BLaER1 (cell line): ENCODE measurements around the gene TSACC.
"Not testable (repeated sequence)": the region's sequence is repeated elsewhere in the genome, so short reads cannot be mapped to it uniquely, and the experiment has no call there.

ENCODE experiments used
- H3K27ac ChIP-seq: shearing (Covaris generic); formaldehyde crosslinking; 2 replicates; pipeline ENCODE4 v1.8.1; 2022
- H3K27me3 ChIP-seq: shearing (Covaris generic); formaldehyde crosslinking; 2 replicates; pipeline ENCODE4 v1.8.1; 2022
- H3K36me3 ChIP-seq: shearing (Covaris generic); formaldehyde crosslinking; 2 replicates; pipeline ENCODE4 v1.8.1; 2022
- H3K4me1 ChIP-seq: shearing (Covaris generic); formaldehyde crosslinking; 2 replicates; pipeline ENCODE4 v1.8.1; 2022
- H3K4me2 ChIP-seq: shearing (Covaris generic); formaldehyde crosslinking; 2 replicates; pipeline ENCODE4 v1.8.1; 2022
- H3K4me3 ChIP-seq: shearing (Covaris generic); formaldehyde crosslinking; 2 replicates; pipeline ENCODE4 v1.8.1; 2022
- H3K9ac ChIP-seq: shearing (Covaris generic); formaldehyde crosslinking; 2 replicates; pipeline ENCODE4 v1.8.1; 2022
- H3K9me3 ChIP-seq: shearing (Covaris generic); formaldehyde crosslinking; 2 replicates; pipeline ENCODE4 v1.8.1; 2022
- H4K20me1 ChIP-seq: shearing (Covaris generic); formaldehyde crosslinking; 2 replicates; pipeline ENCODE4 v1.8.1; 2022
- Cebpa-rat ChIP-seq: shearing (Covaris generic); IDR thresholded peaks from 2 replicates; pipeline ENCODE4 v1.8.1; 2022

The TSACC gene

GRCh38 chr1:156344409-156344808 lies 6.1 kb downstream of the TSACC start:
- TF ChIP-seq Cebpa-rat, result no peak
- H3K4me2 ChIP-seq, result no peak overlapping the region

GRCh38 chr1:156346035-156346434 lies 7.7 kb downstream of the TSACC start:
- not testable (repeated sequence) for H3K9ac ChIP-seq, H3K36me3 ChIP-seq, H4K20me1 ChIP-seq, H3K4me3 ChIP-seq, H3K4me2 ChIP-seq, H3K27me3 ChIP-seq, H3K27ac ChIP-seq, H3K9me3 ChIP-seq, H3K4me1 ChIP-seq

More at GRCh38 chr1:156344409-156344808, 6.1 kb downstream of the TSACC start:
- Histone ChIP-seq H3K9me3 (no peaks in the 10 kb centered on the region), H4K20me1 (no peaks in the 10 kb centered on the region), H3K27ac (no peak overlapping the region), H3K27me3 (no peaks in the 10 kb centered on the region), H3K9ac (no peak overlapping the region), H3K36me3 (no peaks in the 10 kb centered on the region), H3K4me3 (no peak overlapping the region), H3K4me1 (no peaks in the 10 kb centered on the region)

GRCh38 chr1:156346636-156347035 lies 8.3 kb downstream of the TSACC start:
- Histone ChIP-seq H3K27me3 (no peaks in the 10 kb centered on the region), H3K27ac (no peak overlapping the region), H3K4me1 (no peaks in the 10 kb centered on the region), H3K4me2 (no peak overlapping the region), H3K9ac (no peak overlapping the region), H3K4me3 (no peak overlapping the region), H3K36me3 (no peaks in the 10 kb centered on the region), H3K9me3 (no peaks in the 10 kb centered on the region), H4K20me1 (no peaks in the 10 kb centered on the region)
- no peak for TF ChIP-seq Cebpa-rat

- no peak for TF ChIP-seq Cebpa-rat
- Histone ChIP-seq H3K4me2 (no peak overlapping the region), H3K36me3 (no peaks in the 10 kb centered on the region), H3K4me3 (no peak overlapping the region), H3K4me1 (no peaks in the 10 kb centered on the region), H3K9ac (no peak overlapping the region), H3K27ac (no peak overlapping the region), H3K27me3 (no peaks in the 10 kb centered on the region), H4K20me1 (no peaks in the 10 kb centered on the region), H3K9me3 (no peaks in the 10 kb centered on the region)
Measured at GRCh38 chr1:156347331-156347730, 9.0 kb downstream of the TSACC start.

GRCh38 chr1:156352481-156352880 lies 14.2 kb downstream of the TSACC start:
- H3K9ac ChIP-seq, H3K4me1 ChIP-seq, H3K9me3 ChIP-seq, H3K27ac ChIP-seq, H3K4me2 ChIP-seq, H3K4me3 ChIP-seq, H4K20me1 ChIP-seq, H3K36me3 ChIP-seq: not testable (repeated sequence)
- peaks cover 27% of the 10 kb centered on the region for H3K27me3 ChIP-seq

GRCh38 chr1:156356262-156356874 lies 18.0 kb downstream of the TSACC start:
- peaks cover 7% of the 10 kb centered on the region; the same call in 1 of the 2 replicates for H3K4me1 ChIP-seq
- no peaks in the 10 kb centered on the region for H3K9me3 ChIP-seq
- H3K27ac ChIP-seq, result no peak overlapping the region
- peak overlapping the region; percentile 44 for H3K4me2 ChIP-seq
- no peak overlapping the region for H3K9ac ChIP-seq
- peaks cover 38% of the 10 kb centered on the region for H3K27me3 ChIP-seq
- H4K20me1 ChIP-seq, result no peaks in the 10 kb centered on the region
- TF ChIP-seq Cebpa-rat, result no peak
- no peak overlapping the region for H3K4me3 ChIP-seq
- no peaks in the 10 kb centered on the region for H3K36me3 ChIP-seq

GRCh38 chr1:156356875-156357534 lies 18.7 kb downstream of the TSACC start:
- H3K4me2 ChIP-seq, result peak overlapping the region; percentile 44
- H3K27me3 ChIP-seq, result peaks cover 38% of the 10 kb centered on the region
- H3K9ac ChIP-seq, result no peak overlapping the region
- peaks cover 7% of the 10 kb centered on the region; the same call in 1 of the 2 replicates for H3K4me1 ChIP-seq
- no peaks in the 10 kb centered on the region for H3K36me3 ChIP-seq
- no peak overlapping the region for H3K4me3 ChIP-seq
- no peak overlapping the region for H3K27ac ChIP-seq
- no peaks in the 10 kb centered on the region for H3K9me3 ChIP-seq
- H4K20me1 ChIP-seq, result no peaks in the 10 kb centered on the region
- no peak for TF ChIP-seq Cebpa-rat

GRCh38 chr1:156357977-156358376 lies 19.7 kb downstream of the TSACC start:
- Histone ChIP-seq H3K36me3 (no peaks in the 10 kb centered on the region), H3K27me3 (peaks cover 38% of the 10 kb centered on the region), H4K20me1 (no peaks in the 10 kb centered on the region), H3K9ac (no peak overlapping the region), H3K9me3 (no peaks in the 10 kb centered on the region), H3K27ac (no peak overlapping the region), H3K4me2 (no peak overlapping the region), H3K4me3 (no peak overlapping the region), H3K4me1 (peaks cover 7% of the 10 kb centered on the region; the same call in 1 of the 2 replicates)
- TF ChIP-seq Cebpa-rat, result no peak

- H3K4me1 ChIP-seq, result peaks cover 7% of the 10 kb centered on the region; the same call in 1 of the 2 replicates
- H3K4me2 ChIP-seq, result no peak overlapping the region
- no peak overlapping the region for H3K9ac ChIP-seq
- no peaks in the 10 kb centered on the region for H3K9me3 ChIP-seq
- no peak overlapping the region for H3K27ac ChIP-seq
- no peak overlapping the region for H3K4me3 ChIP-seq
- H3K27me3 ChIP-seq, result peaks cover 38% of the 10 kb centered on the region
- TF ChIP-seq Cebpa-rat, result no peak
- no peaks in the 10 kb centered on the region for H4K20me1 ChIP-seq
- no peaks in the 10 kb centered on the region for H3K36me3 ChIP-seq
Measured at GRCh38 chr1:156358641-156359040, 20.3 kb downstream of the TSACC start.

GRCh38 chr1:156359249-156359648 lies 20.9 kb downstream of the TSACC start:
- H3K27me3 ChIP-seq, result peaks cover 38% of the 10 kb centered on the region
- no peaks in the 10 kb centered on the region for H3K36me3 ChIP-seq
- H3K4me3 ChIP-seq, result no peak overlapping the region
- no peaks in the 10 kb centered on the region for H3K9me3 ChIP-seq
- H4K20me1 ChIP-seq, result no peaks in the 10 kb centered on the region
- peaks cover 7% of the 10 kb centered on the region; the same call in 1 of the 2 replicates for H3K4me1 ChIP-seq
- no peak overlapping the region for H3K27ac ChIP-seq
- H3K4me2 ChIP-seq, result no peak overlapping the region
- H3K9ac ChIP-seq, result no peak overlapping the region
- no peak for TF ChIP-seq Cebpa-rat
